IPS-18a (cell line): ENCODE data around the gene PIP4K2C.

Source experiments
- H3K27ac ChIP-seq: one replicate; pipeline ENCODE4 v1.5.1; 2013; ENCODE audit warnings: low read length
- H3K27me3 ChIP-seq: one replicate; pipeline ENCODE4 v1.6.1; 2013; ENCODE audit warnings: mild to moderate bottlenecking, low read length; ENCODE audit not compliant: control insufficient read depth, insufficient read depth
- H3K36me3 ChIP-seq: one replicate; pipeline ENCODE4 v1.6.1; 2013; ENCODE audit warnings: low read depth, low read length; ENCODE audit not compliant: control insufficient read depth
- H3K4me1 ChIP-seq: one replicate; pipeline ENCODE4 v1.6.1; 2013; ENCODE audit warnings: low read depth, low read length; ENCODE audit not compliant: control insufficient read depth
- H3K4me3 ChIP-seq: one replicate; pipeline ENCODE4 v1.5.1; 2013; ENCODE audit warnings: low read length
- H3K9ac ChIP-seq: one replicate; pipeline ENCODE4 v1.6.1; 2013; ENCODE audit warnings: mild to moderate bottlenecking, low read length, moderate library complexity
- H3K9me3 ChIP-seq: one replicate; pipeline ENCODE4 v1.6.1; 2013; ENCODE audit warnings: low read depth, low read length; ENCODE audit not compliant: control insufficient read depth

The PIP4K2C gene

DNA sequence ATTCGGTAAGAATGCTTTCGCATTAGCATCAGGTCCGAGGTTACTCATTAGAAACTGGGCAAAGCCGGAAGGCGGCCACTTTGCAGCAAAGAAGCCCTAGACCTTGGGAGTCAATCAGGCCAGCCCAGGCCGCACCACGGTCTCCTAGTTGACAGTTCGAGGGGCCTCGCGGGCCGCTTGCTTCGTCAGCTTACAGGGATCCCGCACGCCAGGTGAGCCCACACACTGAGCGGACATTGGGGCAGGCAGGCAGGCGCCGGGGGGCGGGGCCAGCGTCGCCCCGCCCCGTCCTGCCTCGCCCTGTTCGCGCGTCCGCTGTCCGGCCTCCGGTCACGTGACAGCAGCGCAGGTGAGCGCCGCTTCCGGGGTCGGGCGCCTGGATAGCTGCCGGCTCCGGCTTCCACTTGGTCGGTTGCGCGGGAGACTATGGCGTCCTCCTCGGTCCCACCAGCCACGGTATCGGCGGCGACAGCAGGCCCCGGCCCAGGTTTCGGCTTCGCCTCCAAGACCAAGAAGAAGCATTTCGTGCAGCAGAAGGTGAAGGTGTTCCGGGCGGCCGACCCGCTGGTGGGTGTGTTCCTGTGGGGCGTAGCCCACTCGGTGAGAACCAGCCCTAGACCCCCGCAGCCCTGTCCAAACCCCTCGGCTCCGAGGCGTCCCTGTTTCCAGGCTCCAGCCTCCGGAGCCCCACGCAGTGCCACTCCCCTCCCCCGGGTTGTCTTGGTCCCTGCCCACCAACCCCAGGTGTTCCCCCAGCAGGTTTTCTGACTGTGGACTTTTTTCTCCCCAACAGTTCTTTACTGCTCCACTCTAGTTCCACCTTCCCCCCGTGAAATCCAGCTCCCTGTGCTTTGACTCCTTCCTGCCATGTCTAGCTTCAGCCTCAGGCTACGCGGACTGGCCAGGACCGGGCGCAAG, at the start of gene PIP4K2C:
PIP4K2C (plus strand) TSS at position 329 of the 918 bp plus-strand sequence; CDS start at position 427, 98 bp downstream.
- H3K36me3 ChIP-seq, result peaks cover 3% of the 10 kb centered on the region
- peak within 1 kb of the TSS; percentile 73 for H3K9ac ChIP-seq
- H3K4me3 ChIP-seq, result peak within 1 kb of the TSS; percentile 96
- H3K27ac ChIP-seq, result peak within 1 kb of the TSS; percentile 21
- peaks cover 5% of the 10 kb centered on the region for H3K4me1 ChIP-seq
- no peaks in the 10 kb centered on the region for H3K9me3 ChIP-seq
- H3K27me3 ChIP-seq, result peaks cover 6% of the 10 kb centered on the region

DNA sequence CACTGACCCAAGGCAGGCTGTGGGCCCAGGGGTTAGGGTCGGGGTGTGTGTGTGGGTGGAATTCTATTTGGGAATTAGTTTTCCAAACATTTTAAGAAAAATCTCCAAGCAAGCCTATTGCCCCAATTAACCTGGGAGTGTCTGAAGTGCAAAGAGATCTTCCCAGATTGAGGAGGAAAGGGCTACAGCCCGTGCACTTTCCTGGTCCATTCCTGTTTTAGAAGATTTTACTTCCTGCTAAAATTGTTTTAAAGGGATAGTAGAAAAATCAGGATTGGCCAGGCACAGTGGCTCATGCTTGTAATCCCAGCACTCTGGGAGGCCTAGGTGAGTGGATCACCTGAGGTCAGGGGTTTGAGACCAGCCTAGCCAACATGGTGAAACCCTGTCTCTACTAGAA, 49.3 kb upstream of the PIP4K2C start:
- H3K27ac ChIP-seq, result no peak overlapping the region
- H3K4me3 ChIP-seq, result no peak overlapping the region

DNA sequence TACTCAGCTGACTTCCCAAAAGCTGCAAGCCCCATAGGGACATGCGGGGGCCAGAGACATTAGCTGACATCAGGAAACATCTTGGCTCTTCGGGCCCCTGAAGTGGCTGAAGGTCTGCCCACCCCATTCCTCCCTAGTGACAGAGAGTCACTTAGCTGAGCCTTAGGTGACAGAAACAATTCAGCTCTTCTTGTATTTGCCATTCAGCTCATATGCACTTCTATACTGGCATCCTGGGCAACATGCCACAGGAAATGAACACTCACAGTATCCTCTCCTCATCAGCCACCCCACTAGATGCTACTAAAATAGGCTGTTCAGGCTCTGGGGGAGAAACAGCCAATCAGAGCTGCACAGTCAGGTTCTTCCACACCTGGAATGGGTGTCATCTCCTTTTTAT, 47.4 kb upstream of the PIP4K2C start:
- no peaks in the 10 kb centered on the region for H3K9me3 ChIP-seq
- H3K4me3 ChIP-seq, result no peak overlapping the region
- no peak overlapping the region for H3K9ac ChIP-seq
- peaks cover 11% of the 10 kb centered on the region for H3K27me3 ChIP-seq
- H3K27ac ChIP-seq, result no peak overlapping the region
- H3K36me3 ChIP-seq, result peaks cover 8% of the 10 kb centered on the region
- H3K4me1 ChIP-seq, result peaks cover 10% of the 10 kb centered on the region

More for the DNA sequence above, 49.3 kb upstream of the PIP4K2C start:
- Histone ChIP-seq H3K4me1 (peaks cover 7% of the 10 kb centered on the region), H3K36me3 (peaks cover 8% of the 10 kb centered on the region), H3K9me3 (no peaks in the 10 kb centered on the region), H3K9ac (no peak overlapping the region), H3K27me3 (no peaks in the 10 kb centered on the region)

DNA sequence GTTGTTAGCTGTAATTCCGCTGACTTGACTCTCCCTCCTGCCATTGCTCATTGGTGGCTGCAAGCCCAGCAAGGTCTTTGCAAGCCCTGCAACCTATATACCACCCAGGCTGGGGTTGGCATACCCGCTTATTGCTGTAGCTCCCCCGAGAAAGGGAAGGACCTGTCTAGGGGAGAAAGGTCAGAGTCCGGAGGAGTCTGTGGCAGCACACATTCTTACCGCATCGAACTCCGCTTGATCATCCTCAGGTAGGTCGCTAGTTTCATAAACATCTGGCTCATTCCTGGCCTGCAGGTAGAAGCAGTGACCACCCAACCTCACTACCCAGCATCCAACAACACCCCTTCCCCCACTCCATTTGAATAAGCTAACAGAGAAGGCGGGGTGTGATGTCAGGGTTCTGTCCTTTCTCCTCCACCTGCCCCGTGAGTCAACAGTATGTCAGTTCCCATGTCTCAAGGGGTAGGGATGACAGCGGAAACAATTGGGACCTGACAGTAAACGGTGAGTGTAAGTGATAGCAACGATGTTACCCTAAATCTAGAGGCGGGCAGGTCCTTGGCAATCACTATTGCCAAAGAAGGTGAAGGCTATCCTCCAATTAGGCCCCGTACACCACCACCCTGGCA, 45.1 kb upstream of the PIP4K2C start:
- Histone ChIP-seq H3K27ac (no peak overlapping the region), H3K9ac (peak overlapping the region; percentile 93), H3K4me1 (peaks cover 20% of the 10 kb centered on the region), H3K9me3 (no peaks in the 10 kb centered on the region), H3K27me3 (peaks cover 21% of the 10 kb centered on the region), H3K4me3 (peak overlapping the region; percentile 86), H3K36me3 (peaks cover 8% of the 10 kb centered on the region)

DNA sequence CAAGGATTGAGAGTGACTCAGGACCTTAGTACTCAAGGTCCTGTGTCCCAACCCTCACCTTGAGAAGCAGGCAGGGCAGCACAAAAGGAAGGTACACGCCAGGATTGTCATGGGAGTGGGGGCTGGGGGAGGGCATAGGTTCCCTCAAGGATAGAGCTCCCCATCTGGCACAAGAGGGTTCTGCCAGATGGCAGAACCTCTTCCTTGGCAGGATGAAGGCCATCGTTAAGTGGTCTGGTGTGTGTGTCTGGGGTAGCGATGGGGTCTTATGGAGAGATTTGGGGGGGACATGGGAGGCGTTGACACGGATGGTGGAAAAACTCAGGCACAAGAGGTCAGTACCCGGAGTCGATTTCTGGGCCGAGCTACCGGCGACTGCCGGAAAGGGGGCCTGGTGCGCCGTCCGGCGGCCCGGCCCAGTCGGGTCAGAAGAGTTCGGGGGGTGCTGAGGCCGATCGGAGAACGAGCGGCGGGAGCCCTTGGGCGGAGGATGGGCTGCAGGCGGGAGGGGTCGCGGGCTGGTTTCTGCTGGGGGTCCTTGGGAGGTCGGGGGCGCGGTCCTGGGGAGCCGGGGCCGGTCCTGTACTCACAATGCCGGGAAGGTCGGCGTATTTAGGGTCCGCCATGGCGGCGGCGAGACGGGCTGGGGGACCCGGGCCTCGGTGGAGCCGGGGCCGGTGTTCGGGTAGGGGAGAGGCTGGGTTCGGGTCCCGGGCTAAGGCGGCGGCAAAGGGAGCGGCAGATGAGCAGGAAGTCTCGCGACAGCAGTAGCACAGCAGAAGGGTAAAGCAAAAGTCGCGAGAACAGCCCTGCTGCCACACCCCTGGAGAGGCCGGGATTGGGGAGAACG, 44.3 kb upstream of the PIP4K2C start, which contains the start of gene DCTN2:
DCTN2 (minus strand) TSS at position 755 of the 850 bp plus-strand sequence; CDS start at position 626, 129 bp downstream.
- H3K4me3 ChIP-seq, result peak within 1 kb of the TSS; percentile 86
- H3K27ac ChIP-seq, result no peak within 1 kb of the TSS
- H3K36me3 ChIP-seq, result peaks cover 6% of the 10 kb centered on the region
- no peaks in the 10 kb centered on the region for H3K9me3 ChIP-seq
- peaks cover 28% of the 10 kb centered on the region for H3K4me1 ChIP-seq
- peak within 1 kb of the TSS; percentile 93 for H3K9ac ChIP-seq
- peaks cover 21% of the 10 kb centered on the region for H3K27me3 ChIP-seq

GRCh38 chr12:57547288-57548012, 43.5 kb upstream of the PIP4K2C start:
- H3K9me3 ChIP-seq, result no peaks in the 10 kb centered on the region
- no peak overlapping the region for H3K9ac ChIP-seq
- peaks cover 21% of the 10 kb centered on the region for H3K27me3 ChIP-seq
- peak overlapping the region; percentile 86 for H3K4me3 ChIP-seq
- peaks cover 5% of the 10 kb centered on the region for H3K36me3 ChIP-seq
- peaks cover 34% of the 10 kb centered on the region for H3K4me1 ChIP-seq
- no peak overlapping the region for H3K27ac ChIP-seq

GRCh38 chr12:57548013-57548315, 43.0 kb upstream of the PIP4K2C start:
- peaks cover 5% of the 10 kb centered on the region for H3K36me3 ChIP-seq
- H3K4me3 ChIP-seq, result no peak overlapping the region
- H3K4me1 ChIP-seq, result peaks cover 37% of the 10 kb centered on the region

DNA sequence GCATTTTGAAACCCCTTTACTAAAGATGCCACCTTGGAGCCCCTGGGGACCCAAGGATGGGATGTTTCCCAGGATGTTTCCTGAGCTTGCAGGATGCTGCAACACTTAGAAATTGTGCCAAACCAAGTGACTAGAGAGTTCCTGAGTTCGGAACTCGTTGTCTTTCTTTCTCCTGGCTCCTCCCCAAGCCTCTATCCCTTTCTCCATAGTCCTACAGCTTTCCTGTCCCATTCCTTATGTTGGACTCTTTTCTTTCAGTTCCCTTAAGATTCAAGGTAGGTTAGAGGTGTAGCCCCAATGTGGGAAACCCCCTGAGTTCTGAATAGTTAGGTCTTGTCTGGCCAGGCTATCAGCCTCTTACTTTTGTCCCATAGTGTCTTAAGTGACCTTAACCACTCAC, 42.5 kb upstream of the PIP4K2C start:
- peaks cover 5% of the 10 kb centered on the region for H3K36me3 ChIP-seq
- H3K4me1 ChIP-seq, result peaks cover 37% of the 10 kb centered on the region
- H3K9me3 ChIP-seq, result no peaks in the 10 kb centered on the region
- no peak overlapping the region for H3K27ac ChIP-seq
- no peak overlapping the region for H3K9ac ChIP-seq
- H3K4me3 ChIP-seq, result no peak overlapping the region
- peaks cover 21% of the 10 kb centered on the region for H3K27me3 ChIP-seq

More at GRCh38 chr12:57548013-57548315, 43.0 kb upstream of the PIP4K2C start:
- Histone ChIP-seq H3K9me3 (no peaks in the 10 kb centered on the region), H3K27ac (no peak overlapping the region), H3K9ac (no peak overlapping the region), H3K27me3 (peaks cover 21% of the 10 kb centered on the region)

DNA sequence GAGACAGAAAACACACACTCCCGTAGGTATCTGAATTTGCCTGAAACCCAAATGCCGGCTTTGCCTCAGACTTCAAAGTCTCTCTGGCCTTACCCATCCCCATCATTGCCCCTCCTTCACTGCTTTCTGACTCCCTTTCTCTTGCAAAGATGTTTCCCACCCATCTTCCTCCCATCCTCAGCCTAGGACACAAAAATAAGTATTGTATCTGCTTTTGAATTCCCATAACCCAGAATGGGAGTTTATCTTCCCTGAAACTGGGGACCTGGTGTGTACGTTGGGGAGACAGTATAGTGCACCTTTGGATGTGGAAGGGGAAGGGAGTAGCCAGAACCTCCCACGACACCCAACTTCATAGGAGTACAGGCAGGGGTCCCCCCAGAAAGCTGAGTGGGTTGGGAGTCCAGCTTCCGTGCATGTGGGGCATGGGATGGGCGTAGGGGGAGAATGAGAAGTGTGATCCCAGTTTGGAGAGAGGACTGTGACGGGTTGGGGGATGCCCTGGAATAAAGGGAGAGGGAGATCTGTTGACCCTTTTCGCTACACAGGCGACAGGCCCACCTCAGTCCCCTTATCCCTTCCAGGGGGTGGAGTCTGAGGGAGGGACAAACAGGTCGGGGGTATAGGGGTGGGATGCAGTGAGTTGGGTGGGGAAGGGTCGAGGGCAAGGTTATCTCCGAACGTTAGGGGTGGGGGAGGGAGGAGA, 41.6 kb upstream of the PIP4K2C start:
- Histone ChIP-seq H3K4me3 (peak overlapping the region; percentile 66), H3K9ac (no peak overlapping the region), H3K9me3 (no peaks in the 10 kb centered on the region), H3K27ac (no peak overlapping the region), H3K27me3 (peaks cover 21% of the 10 kb centered on the region), H3K36me3 (peaks cover 5% of the 10 kb centered on the region), H3K4me1 (peaks cover 37% of the 10 kb centered on the region)

DNA sequence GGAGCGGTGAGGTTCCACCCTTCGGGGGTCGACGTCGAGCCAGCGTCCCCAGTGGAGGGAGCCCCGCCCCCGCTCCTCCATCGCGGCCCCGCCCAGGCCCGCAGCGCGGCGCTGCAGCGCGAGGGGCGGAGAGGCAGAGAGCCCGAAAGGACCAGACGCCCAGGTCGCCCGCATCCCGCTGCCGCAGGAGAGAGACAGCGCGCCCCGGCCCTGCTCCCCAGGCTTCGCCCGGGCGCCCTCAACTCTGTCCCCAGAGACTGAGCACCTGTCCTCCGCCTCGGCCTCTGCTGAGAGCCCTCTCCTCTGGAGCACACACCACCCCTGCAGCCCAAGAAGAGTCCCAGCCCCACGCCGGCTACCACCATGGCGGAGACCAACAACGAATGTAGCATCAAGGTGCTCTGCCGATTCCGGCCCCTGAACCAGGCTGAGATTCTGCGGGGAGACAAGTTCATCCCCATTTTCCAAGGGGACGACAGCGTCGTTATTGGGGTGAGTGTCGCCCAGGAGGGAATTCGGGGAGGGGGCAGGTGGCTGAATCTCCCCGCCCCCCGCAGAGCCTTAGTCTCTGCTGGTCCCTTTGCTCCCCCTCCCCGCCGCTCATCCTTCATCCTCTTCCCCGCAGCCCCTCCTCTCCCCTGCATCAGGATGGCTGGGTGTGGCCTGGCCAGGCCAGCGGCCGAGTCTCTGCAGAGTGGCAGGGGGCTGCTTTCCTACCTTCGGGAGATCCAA, 40.9 kb upstream of the PIP4K2C start, which contains the start of gene KIF5A:
KIF5A (plus strand) TSS at position 136 of the 732 bp plus-strand sequence; CDS start at position 364, 228 bp downstream.
- Histone ChIP-seq H3K36me3 (peaks cover under 1% of the 10 kb centered on the region), H3K9ac (peak within 1 kb of the TSS; percentile 31), H3K27ac (no peak within 1 kb of the TSS), H3K27me3 (peaks cover 21% of the 10 kb centered on the region), H3K4me1 (peaks cover 37% of the 10 kb centered on the region), H3K4me3 (peak within 1 kb of the TSS; percentile 66), H3K9me3 (no peaks in the 10 kb centered on the region)
